ENCODE measurements around the gene XXYLT1.

The XXYLT1 gene

DNA sequence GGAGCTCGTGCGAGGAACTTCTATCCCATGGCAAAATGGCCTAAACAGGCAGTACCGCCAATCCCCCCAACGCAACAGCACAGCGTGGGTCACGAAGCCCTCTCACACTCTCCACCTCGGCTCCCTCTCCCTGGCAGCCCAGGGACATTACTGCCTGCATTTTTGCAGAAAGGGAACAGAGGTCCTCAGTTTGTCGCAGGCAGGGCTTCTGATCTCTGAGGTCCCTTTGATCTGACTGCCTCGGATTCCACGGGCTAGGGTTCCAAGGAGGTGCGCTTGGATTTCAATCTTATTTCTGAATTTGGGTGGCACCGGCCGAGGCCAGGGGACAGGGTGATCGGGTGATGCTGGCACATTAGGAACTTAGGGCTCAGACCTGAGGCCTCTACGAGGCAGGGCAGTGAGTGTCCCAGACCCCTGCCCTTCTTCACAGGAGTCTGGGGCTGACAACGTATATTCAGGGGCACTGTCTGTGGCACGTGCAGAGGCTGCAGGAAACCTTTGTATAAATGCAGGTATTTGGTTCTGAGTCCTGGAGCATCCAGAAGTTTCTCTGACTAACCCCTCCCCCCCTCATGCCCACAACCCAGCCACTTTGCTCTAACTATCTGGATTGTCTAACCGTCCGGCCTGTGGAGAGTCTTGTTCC, 197.9 kb downstream of the XXYLT1 start:
- DNase-seq, result no peak

DNA sequence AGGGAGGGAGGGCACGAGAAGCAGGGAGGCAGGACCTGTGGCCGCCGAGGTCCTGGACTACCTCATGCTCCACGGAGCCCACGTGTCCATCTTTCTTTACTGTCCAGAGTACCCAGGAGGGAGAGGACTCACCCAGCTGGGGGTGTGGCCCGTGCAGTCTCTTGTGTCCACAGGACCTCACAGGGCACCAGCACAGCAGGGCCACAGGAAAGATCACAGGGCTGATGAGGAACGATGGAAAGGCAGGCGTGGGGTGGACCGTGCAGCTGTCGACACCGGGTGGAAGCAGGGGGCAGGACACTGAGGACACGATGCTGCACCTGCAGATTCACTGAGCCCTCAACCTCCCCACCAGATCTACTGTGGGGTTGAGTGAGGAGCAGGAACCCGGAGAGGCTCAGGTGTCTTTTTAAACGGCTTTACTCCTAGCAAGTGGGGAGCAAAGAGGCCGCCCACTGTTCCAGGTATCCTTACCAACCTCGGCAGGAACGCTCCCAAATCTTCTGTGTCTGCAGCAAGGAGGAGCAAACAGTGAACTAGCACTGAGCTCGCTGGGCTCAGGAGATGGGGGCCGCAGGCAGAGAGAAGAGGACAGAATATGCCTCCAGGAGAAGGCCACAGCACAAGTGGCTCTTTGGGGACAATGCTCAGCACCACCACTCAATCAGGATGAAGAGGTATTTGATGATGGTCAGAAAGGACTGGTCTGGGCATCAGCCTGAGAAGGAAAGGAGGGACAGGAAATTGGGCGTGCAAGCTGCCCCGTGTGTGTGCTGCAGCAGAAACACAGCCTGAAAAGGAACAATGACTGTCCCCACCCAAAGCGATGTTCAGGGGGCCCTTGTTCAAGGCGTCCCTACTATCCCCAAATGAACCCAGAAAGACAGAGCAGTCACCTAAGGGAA, 198.8 kb downstream of the XXYLT1 start:
- no peak for DNase-seq

GRCh38 chr3:195071011-195071728, 199.8 kb downstream of the XXYLT1 start:
- DNase-seq, result no peak

DNA sequence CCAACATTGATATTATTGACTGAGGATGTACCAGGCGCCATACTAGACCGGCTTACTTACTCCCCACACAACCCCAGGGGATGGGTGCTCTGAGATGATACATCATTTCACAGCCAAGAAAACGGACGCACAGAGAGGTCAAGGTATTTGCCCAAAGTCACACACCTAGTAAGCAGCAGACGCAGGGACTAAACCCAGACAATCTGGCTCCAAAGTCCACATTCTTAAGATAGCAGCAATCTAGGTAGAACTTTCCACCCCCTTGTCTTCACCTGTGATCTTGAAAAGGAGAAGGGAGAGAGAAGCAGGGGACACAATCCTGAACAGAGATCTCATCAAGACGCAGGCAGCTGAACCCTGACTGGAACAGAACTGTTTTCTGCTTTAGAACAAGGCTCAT, 200.6 kb downstream of the XXYLT1 start:
- DNase-seq, result no peak

- DNase-seq, result no peak
Observed at GRCh38 chr3:195069501-195070251, 201.3 kb downstream of the XXYLT1 start.

DNA sequence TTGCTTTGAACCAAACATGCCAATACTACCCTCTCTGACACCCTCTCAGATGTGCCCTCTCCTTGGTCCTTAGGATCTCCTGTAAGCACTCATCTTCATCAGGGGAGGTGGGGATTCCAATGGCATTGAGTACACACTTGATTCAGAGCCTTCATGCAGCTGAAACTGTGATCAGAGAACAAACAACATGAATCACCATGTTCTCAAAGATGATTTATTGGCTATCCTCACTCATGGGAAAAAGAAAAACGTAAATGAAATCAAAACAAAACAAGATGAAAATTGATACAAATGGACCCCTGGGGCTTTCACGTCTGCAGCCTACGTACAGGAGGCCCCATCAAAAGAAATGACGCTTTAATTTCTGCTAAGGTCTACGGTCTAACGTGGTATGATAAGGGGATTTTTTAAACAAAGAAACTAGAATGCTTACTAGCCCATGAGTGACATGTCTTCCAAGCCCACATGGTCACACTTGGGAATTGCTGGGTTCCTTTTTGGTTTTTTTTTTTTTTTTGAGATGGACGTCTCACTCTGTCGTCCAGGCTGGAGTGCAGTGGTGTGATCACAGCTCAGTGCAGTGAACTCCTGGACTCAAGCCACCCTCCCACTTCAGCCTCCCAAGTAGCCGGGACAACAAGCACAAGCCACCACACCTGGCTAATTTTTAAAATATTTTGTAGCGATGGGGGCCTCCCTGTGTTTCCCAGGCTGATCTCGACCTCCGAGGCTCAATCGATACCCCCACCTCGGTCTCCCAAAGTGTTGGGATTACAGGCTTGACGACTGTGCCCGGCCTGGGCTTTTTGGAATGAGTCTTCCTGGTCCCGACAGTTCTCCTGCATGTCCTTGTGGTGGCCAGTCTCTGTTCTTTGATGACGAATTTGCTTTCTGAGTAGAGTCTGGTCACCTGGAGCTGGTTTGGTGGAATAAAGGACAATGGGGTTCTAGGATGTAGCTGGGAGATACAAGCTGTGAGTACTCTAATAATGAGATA, 202.6 kb downstream of the XXYLT1 start:
- DNase-seq, result no peak

DNA sequence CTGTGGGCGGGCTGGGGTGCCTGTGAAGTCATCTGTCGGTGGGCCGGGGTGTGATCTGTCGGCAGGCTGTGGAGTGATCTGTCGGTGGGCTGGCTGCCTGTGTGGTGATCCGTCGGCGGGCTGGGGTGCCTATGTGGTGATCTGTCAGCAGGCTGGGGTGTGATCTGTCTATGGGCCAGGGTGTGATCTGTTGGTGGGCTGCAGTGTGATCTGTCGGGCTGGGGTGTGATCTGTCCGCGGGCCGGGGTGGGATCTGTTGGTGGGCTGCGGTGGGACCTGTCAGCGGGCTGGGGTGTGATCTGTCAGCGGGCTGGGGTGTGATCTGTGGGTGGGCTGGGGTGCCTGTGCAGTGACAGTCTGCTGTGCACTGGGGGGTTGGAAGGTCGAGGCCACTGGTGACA, 204.5 kb downstream of the XXYLT1 start:
- no peak for DNase-seq

GRCh38 chr3:195065864-195066185, 205.1 kb downstream of the XXYLT1 start:
- DNase-seq, result no peak

- DNase-seq, result no peak
Observed at GRCh38 chr3:195065142-195065863, 205.7 kb downstream of the XXYLT1 start.

GRCh38 chr3:195064300-195064931, 206.5 kb downstream of the XXYLT1 start:
- no peak for DNase-seq

DNA sequence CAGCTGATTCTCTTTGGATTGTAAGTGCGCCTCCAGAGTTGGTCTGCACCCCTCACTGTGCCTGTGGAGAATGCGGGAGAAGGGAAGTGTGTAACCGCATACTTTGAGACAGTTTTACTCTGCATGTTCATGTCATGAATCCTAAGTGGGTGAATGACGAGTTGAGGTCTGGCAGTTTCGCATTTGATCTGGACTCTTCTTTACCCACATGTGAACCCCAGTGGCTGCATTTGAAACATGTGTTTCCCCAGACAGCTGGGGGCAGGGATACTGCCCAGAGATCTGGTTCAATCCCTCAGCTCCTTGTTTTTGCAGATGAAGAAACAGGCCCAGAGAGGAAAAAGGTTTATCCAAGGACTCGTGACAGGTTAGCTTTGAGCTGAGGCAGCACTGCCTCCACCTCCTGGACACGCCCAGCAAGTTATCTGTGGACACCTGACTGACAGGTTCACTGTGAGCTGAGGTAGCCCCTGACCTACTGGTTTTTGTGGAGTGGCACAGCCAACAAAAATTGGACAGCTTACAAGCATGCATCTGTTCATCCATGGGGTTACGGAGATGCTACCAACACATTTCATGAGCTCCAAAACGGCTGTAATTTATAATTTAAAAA, 207.3 kb downstream of the XXYLT1 start:
- DNase-seq, result no peak

DNA sequence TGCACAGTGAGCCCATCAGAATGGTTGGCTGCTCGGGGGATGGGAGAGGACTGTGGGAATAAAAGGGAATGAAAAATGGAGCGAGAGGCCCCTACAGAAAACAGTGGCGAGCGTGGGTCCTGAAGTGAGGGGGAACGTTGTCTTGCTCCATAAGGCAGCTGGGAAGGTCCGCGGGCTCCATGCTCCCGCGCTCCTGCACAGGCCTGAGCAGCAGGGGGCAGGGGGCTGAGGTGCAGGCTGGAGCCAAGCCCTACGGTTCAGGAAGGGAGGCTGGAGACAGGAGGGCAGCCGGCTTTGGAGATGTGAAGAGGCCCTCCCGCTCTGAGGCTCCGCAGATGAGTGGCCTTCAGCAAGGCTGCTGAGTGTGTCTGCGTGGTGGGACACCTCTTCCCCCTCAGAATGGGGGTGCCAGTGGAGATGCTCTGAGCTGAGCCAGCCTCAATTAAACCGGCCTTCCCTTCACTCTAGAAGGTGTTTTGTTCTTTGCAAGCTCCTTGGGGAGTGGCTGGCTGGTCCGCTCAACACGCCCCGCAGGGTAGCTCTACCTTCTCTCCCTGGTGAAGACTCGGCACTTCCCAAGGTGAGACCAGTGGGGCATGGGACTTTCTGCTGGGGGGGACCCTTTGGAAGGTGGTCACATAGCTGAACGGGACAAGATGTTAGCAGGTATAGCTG, 208.0 kb downstream of the XXYLT1 start:
- DNase-seq, result no peak

DNA sequence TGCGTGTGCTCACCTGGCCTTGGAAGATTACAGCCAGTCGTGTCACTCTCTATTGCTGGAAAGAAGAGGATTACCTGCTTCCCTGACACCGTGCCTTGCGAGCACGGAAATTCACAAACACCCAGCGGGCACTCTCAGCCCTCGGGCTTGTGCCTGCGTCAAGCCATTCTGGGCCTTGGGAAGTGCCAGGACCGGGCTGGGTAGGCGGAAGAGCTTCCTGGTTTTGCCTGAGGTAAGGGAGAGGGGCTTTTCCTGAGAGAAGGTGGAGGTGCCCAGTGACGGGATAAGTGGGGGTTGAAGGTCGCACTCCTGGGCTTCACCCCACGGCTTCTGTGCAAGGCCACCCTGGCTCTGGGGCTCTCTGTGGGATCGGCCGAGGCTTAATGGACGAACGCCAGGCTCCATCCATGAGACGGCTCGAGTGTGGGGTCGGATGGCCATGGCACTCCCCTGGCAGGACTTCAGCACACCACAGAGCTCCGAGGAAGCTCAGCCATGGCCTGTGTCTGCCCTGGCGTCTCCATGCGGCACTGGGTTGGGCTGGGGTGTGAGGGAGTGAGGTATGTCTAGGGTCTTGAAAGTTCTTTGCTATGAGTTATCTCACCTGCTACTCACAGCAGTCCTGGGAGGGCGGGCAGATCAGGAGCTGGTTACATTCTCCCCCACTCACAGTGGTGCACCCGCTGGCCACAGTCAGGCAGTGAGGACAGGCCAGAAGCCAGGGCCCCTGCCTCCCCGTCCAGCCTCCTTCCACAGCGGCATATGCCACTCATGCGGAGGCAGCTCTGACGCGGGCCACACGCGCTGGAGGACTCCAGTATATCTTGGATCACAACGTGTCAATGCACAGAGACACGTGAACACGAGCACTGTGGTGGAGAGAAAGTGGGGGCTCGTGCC, 209.0 kb downstream of the XXYLT1 start:
- DNase-seq, result no peak

DNA sequence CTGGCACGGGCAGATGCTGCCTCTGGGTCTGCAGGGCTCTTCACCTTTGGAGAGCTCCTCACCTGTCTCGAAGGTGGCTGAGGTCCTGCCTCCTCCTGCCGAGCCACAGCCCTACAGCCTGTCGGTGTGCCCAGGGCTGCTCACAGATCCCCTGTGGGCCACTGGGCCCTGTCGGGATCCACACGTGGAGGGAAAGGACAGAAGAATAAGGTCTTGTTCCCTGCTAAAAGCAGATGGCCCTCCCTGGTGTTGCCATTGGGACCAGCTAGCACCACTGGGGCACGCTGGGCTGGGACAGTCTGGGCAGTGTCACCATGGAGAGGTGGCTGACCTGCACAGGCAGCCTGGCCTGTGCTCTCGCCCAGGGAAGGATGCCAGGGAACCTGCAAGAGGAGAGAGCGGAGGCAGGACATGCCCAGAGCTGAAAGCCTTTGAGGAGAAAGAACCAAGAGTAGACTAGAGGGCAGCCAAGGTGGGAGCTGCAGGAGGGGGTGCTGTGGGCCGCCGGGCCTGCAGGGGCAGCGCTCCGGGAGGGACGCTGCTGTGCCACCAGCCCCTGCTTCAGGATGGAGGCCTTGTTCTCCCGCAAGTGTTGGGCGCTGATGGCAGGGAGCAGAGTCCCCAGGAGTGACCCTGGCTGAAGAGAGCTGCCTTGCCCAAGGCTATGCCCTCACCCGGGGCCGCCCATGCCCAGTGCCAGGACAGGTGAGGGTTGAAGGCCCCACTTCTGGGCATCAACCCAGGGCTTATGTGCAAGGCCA, 210.2 kb downstream of the XXYLT1 start:
- no peak for DNase-seq

DNA sequence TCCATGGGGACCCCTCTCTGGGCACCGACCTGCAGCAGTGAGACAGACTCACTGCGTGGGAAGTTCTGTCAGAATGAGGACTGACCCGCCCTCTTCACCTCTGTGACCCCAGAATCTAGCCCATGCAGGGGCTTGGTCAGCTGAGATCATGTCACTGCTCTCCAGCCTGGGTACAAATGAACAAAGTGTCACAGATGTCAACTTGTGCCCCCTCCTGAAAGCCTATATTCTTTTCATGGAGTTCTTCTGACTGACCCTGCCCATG, 210.8 kb downstream of the XXYLT1 start:
- no peak for DNase-seq

- DNase-seq, result no peak
Observed at GRCh38 chr3:195059471-195060216, 211.3 kb downstream of the XXYLT1 start.

DNA sequence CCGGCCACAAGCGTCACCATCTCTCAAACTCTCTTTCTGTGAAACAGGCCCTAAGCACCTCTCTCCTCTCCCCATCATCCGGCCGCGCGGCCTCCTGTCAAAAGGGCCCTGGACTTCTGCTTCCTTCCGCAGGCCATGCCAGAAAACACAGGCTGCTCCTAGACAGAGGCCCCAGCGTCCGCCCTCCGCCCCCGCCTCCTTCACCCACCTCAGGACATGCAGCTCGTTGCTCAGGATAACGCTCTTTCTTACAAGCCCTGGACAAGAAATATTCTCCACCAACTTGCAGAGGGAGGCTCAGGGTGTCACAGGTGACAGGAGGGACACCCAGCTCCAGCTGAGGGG, 212.0 kb downstream of the XXYLT1 start:
- no peak for DNase-seq
